ENCODE results near the gene FNBP1L.

DNA sequence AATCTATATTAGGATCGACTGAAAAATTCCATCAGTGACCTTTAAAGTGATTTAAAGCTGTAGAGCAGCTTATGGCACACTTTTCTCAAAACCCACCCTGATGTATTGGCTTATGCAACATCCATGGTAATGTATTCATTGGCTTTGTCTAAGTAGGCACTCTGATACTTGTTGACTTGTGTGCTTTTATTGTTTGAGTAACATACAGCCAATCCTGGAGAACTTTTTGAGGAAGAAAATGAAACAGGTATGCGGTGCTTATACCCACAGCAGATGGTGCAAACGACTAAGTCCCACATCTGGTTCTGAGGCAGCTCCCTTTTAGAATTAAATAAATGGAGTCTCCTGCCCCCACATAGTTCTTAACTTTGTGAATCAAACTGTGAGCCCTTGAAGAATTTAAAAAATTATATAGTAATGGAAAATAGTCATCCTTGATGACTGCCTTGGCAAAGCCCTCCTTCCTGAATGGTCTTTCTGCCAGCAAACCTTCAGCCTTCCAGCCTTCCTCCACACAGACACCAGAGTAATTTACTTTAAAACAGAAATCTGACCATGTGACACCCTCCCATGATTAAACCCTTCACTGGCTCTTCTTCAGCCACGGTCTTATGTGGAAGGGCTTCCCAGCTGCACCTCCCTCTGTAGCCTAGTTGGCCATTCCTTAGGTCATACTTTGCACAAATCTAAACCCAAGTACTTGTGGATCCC is 117.7 kb downstream of the FNBP1L start:
- no peak for TF ChIP-seq POLR2A (IDR thresholded peaks at IDR 0.05)
- TF ChIP-seq, protein P1, sequence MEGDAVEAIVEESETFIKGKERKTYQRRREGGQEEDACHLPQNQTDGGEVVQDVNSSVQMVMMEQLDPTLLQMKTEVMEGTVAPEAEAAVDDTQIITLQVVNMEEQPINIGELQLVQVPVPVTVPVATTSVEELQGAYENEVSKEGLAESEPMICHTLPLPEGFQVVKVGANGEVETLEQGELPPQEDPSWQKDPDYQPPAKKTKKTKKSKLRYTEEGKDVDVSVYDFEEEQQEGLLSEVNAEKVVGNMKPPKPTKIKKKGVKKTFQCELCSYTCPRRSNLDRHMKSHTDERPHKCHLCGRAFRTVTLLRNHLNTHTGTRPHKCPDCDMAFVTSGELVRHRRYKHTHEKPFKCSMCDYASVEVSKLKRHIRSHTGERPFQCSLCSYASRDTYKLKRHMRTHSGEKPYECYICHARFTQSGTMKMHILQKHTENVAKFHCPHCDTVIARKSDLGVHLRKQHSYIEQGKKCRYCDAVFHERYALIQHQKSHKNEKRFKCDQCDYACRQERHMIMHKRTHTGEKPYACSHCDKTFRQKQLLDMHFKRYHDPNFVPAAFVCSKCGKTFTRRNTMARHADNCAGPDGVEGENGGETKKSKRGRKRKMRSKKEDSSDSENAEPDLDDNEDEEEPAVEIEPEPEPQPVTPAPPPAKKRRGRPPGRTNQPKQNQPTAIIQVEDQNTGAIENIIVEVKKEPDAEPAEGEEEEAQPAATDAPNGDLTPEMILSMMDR (IDR thresholded peaks at IDR 0.05), result no peak
